Measurements from ENCODE around the gene INPP5A. TPM values are rescaled to one million over a fixed set of nuclear protein-coding genes. Genes with fewer than 3 reads are reported as not detected.

The INPP5A gene
- total RNA-seq, 1 donor from 2014 or later, result 14.2 TPM

- Histone ChIP-seq H4K20me1 (ENCODE audit: low read depth) (peaks cover 53% of the 10 kb centered on the region), H3K27me3 (peaks cover 28% of the 10 kb centered on the region), H3K4me2 (no peak overlapping the region), H3K4me1 (peaks cover 6% of the 10 kb centered on the region), H3K36me3 (no peaks in the 10 kb centered on the region), H3K4me3 (no peak overlapping the region), H3K27ac (no peak overlapping the region), H3K79me2 (ENCODE audit: low read depth) (no peaks in the 10 kb centered on the region), H3K9me3 (ENCODE audit: low read depth) (no peaks in the 10 kb centered on the region), H3F3A (ENCODE audit: low read depth) (peaks cover 5% of the 10 kb centered on the region), H2AFZ (replicated peaks) (no peak overlapping the region), H3K9ac (no peak overlapping the region)
- H3K9me3 Mint-ChIP-seq, result peaks cover 2% of the 10 kb centered on the region
- H3K27ac Mint-ChIP-seq, result no peak overlapping the region
- peaks cover 9% of the 10 kb centered on the region for H3K4me1 Mint-ChIP-seq
- peaks cover 46% of the 10 kb centered on the region for H3K27me3 Mint-ChIP-seq (ENCODE audit: insufficient read depth, low read depth)
- H3K4me3 Mint-ChIP-seq, result no peak overlapping the region
- DNase-seq (ENCODE audit: low spot score), result no peak
- no peak for TF ChIP-seq CTCF (IDR thresholded peaks at IDR 0.05)
- TF ChIP-seq EZH2 (IDR thresholded peaks at IDR 0.05), result no peak
- TF ChIP-seq EZH2phosphoT487 (IDR thresholded peaks at IDR 0.05), result no peak
- no peaks in the 10 kb centered on the region for H3K36me3 Mint-ChIP-seq
These were observed 199.9 kb downstream of the INPP5A start for GRCh38 chr10:132737390-132738048.

- Histone ChIP-seq H3K4me2 (no peak overlapping the region), H3K27ac (no peak overlapping the region), H3K9me3 (ENCODE audit: low read depth) (no peaks in the 10 kb centered on the region), H3K79me2 (ENCODE audit: low read depth) (no peaks in the 10 kb centered on the region), H3K27me3 (peaks cover 34% of the 10 kb centered on the region), H3K4me1 (peaks cover 10% of the 10 kb centered on the region), H2AFZ (replicated peaks) (no peak overlapping the region), H4K20me1 (ENCODE audit: low read depth) (peaks cover 64% of the 10 kb centered on the region), H3K36me3 (no peaks in the 10 kb centered on the region), H3K4me3 (no peak overlapping the region), H3F3A (ENCODE audit: low read depth) (peaks cover 9% of the 10 kb centered on the region), H3K9ac (no peak overlapping the region)
- Mint-ChIP-seq H3K4me3 (no peak overlapping the region), H3K36me3 (no peaks in the 10 kb centered on the region), H3K27ac (no peak overlapping the region), H3K4me1 (peaks cover 16% of the 10 kb centered on the region), H3K27me3 (ENCODE audit: insufficient read depth, low read depth) (peaks cover 49% of the 10 kb centered on the region), H3K9me3 (peaks cover 2% of the 10 kb centered on the region)
- TF ChIP-seq EZH2phosphoT487 (IDR thresholded peaks at IDR 0.05), result no peak
- TF ChIP-seq CTCF (IDR thresholded peaks at IDR 0.05), result no peak
- no peak for TF ChIP-seq EZH2 (IDR thresholded peaks at IDR 0.05)
- no peak for DNase-seq (ENCODE audit: low spot score)
These were observed 201.1 kb downstream of the INPP5A start for GRCh38 chr10:132738454-132739224.

- Histone ChIP-seq H3K27ac (no peak overlapping the region), H3K27me3 (peaks cover 40% of the 10 kb centered on the region), H3K4me2 (no peak overlapping the region), H4K20me1 (ENCODE audit: low read depth) (peaks cover 70% of the 10 kb centered on the region), H3K9me3 (ENCODE audit: low read depth) (no peaks in the 10 kb centered on the region), H3K4me1 (peaks cover 10% of the 10 kb centered on the region), H3F3A (ENCODE audit: low read depth) (peaks cover 9% of the 10 kb centered on the region), H3K36me3 (no peaks in the 10 kb centered on the region), H3K9ac (no peak overlapping the region), H3K79me2 (ENCODE audit: low read depth) (no peaks in the 10 kb centered on the region), H3K4me3 (no peak overlapping the region), H2AFZ (replicated peaks) (no peak overlapping the region)
- H3K27me3 Mint-ChIP-seq (ENCODE audit: insufficient read depth, low read depth), result peaks cover 47% of the 10 kb centered on the region
- H3K4me3 Mint-ChIP-seq, result no peak overlapping the region
- H3K9me3 Mint-ChIP-seq, result peaks cover 2% of the 10 kb centered on the region
- H3K36me3 Mint-ChIP-seq, result no peaks in the 10 kb centered on the region
- no peak overlapping the region for H3K27ac Mint-ChIP-seq
- DNase-seq (ENCODE audit: low spot score), result no peak
- TF ChIP-seq EZH2phosphoT487 (IDR thresholded peaks at IDR 0.05) (no peak), EZH2 (IDR thresholded peaks at IDR 0.05) (no peak), CTCF (IDR thresholded peaks at IDR 0.05) (no peak)
- peaks cover 22% of the 10 kb centered on the region for H3K4me1 Mint-ChIP-seq
These were observed 201.6 kb downstream of the INPP5A start for GRCh38 chr10:132739225-132739613.
